ENCODE measurements around the gene RRAD.
"Not testable (repeated sequence)": the region's sequence is repeated elsewhere in the genome, so short reads cannot be mapped to it uniquely, and the experiment has no call there.

Gene RRAD, protein sequence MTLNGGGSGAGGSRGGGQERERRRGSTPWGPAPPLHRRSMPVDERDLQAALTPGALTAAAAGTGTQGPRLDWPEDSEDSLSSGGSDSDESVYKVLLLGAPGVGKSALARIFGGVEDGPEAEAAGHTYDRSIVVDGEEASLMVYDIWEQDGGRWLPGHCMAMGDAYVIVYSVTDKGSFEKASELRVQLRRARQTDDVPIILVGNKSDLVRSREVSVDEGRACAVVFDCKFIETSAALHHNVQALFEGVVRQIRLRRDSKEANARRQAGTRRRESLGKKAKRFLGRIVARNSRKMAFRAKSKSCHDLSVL

DNA sequence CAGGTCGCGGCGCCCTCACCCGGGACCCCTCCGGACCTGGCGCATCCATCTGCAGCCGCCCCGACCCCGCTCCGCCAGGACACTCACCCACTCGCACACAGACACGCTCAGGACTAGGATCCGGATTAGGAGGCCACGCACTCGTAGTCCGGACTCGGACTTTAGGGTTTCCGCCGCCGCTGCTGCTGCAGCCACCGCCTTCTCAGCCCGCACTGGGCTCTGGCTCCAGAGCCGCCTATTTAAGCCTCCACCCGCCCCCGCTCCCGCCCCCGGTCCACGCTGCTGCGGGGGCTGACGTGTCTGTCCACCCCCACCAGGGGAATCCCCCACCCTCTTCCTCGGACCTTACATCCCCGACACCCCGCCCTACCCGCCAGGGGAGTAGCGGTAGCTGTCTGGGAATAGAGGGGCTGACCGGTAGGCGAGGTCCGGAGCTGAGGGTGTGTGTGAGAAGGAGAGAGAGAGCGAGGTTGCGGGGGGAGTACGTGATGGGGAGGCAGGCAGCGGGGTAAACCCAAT lies at the start of gene RRAD:
TSS of gene RRAD (minus strand) at position 214 of the 519 bp plus-strand sequence. CDS start 356 bp downstream, outside the sequence.
- DNase-seq = no peak

DNA sequence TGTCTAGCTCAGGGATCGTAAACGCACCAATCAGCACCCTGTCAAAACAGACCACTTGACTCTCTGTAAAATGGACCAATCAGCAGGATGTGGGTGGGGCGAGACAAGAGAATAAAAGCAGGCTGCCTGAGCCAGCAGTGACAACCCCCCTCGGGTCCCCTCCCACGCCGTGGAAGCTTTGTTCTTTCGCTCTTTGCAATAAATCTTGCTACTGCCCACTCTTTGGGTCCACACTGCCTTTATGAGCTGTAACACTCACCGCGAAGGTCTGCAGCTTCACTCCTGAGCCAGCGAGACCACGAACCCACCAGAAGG lies 49.6 kb upstream of the RRAD start:
- DNase-seq = not testable (repeated sequence)

DNA sequence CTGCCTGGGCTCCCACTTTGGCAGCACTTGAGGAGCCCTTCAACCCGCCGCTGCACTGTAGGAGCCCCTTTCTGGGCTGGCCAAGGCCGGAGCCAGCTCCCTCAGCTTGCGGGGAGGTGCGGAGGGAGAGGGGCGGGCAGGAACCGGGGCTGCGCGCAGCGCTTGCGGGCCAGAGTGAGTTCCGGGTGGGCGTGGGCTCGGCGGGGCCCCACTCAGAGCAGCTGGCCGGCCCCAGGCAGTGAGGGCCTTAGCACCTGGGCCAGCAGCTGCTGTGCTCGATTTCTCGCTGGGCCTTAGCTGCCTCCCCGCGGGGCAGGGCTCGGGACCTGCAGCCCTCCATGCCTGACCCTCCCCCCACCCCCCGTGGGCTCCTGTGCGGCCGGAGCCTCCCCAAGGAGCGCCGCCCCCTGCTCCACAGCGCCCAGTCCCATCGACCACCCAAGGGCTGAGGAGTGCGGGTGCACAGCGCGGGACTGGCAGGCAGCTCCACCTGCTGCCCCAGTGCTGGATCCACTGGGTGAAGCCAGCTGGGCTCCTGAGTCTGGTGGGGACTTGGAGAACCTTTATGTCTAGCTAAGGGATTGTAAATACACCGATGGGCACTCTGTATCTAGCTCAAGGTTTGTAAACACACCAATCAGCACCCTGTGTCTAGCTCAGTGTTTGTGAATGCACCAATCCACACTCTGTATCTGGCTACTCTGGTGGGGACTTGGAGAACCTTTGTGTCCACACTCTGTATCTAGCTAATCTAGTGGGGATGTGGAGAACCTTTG lies 49.0 kb upstream of the RRAD start:
- not testable (repeated sequence) for DNase-seq

DNA sequence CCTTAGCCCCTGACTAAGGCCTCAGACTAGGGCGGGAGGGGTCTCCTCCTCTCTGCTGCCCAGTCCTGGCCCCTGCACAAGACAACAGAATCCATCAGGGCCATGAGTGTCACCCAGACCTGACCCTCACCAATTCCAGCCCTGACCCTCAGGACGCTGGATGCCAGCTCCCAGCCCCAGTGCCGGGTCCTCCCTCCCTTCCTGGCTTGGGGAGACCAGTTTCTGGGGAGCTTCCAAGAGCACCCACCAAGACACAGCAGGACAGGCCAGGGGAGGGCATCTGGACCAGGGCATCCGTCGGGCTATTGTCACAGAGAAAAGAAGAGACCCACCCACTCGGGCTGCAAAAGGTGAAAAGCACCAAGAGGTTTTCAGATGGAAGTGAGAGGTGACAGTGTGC lies 48.4 kb upstream of the RRAD start:
- DNase-seq = no peak

DNA sequence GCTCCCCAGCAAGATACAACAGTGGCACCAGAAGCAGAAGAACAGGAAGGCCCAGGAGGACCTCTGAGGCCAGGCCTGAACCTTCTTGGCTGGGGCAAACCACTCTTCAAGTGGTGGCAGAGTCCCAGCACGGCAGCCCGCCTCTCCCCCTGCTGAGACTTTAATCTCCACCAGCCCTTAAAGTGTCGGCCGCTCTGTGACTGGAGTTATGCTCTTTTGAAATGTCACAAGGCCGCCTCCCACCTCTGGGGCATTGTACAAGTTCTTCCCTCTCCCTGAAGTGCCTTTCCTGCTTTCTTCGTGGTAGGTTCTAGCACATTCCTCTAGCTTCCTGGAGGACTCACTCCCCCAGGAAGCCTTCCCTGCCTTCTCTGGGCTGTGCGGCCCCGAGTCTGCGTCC lies 47.6 kb upstream of the RRAD start:
- DNase-seq = no peak

DNA sequence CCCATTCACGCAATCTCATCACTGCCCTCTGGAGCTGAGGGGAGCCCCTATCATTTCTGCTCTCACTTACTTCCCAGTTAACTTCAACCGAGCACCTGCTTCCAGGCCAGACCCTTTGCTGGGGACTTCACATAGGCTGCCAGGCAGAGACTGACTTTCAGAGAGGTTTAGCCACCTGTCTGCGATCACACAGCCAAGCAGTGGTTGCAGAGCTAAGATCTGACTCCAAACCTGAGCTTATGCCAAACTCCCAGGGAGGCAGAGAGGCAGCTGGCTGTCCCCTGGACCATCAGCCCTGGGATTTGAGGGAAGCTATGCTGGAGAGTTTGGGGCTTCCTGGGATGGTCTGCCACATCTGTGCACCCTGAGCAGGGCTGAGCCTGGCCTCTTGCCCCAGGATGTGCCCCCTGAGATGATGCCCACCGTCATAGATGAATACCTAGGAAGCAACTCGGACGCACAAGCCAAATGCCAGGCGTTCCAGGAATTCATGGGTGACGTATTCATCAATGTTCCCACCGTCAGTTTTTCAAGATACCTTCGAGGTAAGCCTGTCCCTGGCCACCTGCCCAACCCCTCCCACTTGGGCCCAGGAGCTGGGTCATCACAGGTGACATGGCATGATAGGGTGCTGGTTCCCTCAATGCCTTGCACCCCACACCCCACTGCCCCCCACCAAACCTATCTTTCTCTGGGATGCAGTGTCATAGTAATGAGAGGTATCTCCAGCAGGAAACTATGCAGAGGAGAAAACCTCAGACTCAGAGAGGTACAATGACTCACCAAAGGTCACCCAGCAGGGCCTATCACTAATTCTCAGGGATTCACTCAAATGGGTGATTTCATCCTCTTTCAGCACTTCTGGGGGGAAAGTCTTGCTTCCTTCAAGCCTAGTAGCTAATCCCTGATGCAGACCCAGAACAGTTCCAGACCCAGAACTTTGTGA lies 45.7 kb upstream of the RRAD start:
- no peak for DNase-seq

DNA sequence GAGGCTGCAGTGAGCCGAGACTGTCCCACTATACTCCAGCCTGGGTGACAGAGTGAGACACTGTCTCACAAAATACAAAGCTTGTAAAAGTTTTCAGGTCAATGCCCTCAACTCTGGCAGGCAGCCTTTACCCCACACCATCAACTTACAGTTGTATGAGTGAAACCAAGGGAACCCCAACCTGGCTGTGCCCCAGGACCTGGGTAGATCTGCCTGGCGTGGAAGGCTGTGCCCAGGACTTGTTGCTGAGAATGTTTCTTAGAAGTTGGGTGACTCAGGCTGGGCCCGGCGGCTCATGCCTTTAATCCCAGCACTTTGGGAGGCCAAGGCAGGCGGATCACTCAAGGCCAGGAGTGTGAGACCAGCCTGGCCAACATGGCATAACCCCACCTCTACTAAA lies 43.5 kb upstream of the RRAD start:
- DNase-seq = no peak

DNA sequence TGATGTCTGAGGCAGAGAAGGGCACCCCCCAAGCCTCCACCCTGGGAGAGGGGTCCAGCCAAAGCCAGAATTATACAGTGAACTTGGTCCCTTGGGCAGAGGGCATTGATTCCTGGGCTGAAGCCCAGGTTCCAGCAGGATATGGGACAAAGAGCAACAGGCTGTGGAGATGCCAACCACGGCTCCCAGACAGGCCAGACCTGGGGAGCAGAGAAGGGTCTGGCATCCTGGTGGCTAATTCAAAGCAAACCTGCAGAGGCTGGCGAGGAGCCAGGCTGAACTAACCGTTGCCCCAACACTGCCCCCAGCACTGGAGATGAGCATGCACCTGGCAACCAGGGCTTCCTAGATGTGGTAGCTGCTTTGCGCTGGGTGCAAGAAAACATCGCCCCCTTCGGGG lies 38.7 kb upstream of the RRAD start:
- DNase-seq = no peak

DNA sequence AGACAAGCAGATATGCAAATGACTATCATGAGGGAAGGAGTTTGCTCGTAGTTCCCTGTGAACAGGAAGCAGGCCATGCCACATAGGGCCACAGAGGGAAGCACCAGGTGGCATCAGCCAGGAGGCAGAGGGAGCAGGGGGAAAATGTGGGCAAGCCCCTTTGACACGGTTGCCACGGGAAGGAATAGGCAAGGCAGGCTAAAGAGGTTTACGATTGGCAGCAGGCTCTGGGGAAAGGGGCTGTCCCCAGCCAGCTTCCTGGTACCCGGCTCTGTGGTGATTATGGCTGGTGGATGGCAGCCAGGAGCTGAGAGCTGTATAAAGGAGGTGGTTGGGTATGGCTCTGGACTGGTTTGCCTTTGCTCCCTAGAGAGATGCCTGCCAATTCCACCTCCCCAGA lies 36.6 kb upstream of the RRAD start:
- no peak for DNase-seq

DNA sequence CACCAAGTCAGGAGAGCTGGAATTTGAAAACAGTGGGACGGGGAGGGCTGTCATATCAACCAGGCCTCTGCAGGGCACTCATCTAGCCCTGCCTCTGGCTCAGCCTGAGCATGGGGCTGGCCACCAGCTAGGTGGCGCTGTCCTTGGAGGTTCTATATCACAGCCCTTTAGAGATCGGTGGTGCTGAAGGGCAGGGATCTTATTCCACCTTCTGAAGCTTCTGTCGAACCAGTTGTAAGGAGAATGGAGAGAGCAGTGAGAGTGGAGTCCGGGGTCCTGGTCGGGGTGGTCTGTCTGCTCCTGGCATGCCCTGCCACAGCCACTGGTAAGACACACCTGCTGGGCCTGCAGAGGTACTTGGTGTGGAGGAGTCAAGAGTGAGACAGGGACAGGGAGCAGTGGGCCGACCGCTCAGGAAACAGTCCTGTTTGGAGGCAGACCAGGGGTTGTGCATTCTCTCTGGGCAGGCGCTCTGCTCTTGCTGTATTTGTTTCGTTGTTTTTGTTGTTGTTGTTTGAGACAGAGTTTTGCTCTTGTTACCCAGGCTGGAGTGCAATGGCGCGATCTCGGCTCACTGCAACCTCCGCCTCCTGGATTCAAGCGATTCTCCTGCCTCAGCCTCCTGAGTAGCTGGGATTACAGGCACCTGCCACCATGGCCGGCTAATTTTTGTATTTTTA lies 35.9 kb upstream of the RRAD start, which contains the start of gene CES3:
TSS of gene CES3 (plus strand) at position 202 of the 680 bp plus-strand sequence. CDS start at position 244, 42 bp downstream.
- peak; percentile 60 for DNase-seq

DNA sequence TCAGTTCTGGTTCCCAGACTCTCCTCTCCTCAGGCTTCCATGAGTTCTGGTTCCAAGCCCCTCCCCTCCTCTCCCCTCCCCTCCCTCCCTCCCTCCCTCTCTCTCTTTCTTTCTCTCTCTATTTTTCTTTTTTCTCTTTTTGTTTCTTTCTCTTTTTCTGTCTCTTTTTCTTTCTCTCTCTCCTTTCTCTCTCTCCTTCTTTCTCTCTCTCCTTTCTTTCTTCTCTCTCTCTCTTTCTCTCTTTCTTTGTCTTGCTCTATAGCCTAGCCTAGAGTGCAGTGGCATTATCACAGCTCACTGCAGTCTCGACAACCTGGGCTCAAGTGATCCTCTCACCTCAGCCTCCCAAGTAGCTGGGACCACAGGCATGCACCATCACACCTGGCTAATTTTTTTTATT lies 34.9 kb upstream of the RRAD start:
- no peak for DNase-seq

DNA sequence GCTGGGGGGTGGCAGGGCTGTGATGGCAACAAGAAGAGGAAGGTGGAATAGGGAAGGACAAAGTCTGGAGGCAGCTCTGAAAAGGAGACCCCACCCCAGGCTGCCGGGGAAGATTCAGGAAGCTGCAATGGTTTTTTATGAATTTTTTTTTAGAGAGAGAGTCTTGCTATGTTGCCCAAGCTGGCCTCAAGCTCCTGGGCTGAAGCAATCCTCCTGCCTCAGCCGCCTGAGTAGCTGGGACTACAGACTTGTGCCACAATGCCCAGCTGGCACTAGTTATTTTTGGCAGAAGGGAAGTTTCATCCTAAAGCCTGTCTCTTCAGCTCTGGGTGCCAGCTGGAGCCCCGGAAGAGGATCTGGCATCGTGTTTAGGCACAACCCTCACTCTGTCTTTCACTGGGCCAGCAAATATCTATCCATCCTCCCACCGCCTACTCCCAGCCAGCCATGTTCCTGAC lies 34.4 kb upstream of the RRAD start:
- DNase-seq = no peak

DNA sequence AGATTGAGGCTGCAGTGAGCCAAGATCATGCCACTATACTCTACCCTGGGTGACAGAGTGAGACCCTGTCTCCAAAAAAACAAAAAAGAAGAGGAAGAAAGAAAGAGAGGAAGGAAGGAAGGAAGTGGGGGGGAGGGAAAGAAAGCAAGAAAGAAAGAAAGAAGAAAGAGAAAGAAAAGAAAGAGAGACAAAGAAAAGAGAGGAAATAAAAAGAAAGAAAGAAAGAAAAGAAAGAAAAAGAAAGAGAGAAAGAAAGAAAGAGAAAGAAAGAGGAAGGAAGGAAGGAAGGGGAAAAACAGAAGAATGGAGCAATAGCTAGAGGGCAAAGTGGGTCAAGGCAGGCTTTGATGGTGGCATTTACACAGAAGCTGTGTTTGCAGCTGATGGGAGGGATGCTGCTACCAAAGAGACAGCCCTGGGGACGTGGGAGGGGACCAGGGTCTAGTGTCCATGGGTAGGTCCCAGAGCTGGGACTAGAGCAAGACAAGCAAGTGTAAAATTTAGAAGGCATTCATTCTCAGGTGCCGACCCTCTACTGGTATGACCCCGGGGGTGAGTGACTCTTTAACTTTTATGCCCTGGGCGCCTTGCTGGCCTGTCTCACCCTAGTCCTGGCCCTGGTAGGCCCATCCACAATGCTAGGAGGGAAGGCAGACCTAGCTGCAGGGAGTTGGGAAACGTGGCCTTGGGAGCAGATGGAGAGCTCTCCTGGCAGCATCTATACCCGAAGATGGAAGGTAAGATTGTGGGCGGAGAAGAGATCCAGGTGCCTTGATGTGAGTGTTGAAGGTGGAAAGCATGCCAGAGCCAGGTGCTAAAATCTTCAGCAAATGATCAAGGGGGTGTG lies 33.7 kb upstream of the RRAD start:
- no peak for DNase-seq

DNA sequence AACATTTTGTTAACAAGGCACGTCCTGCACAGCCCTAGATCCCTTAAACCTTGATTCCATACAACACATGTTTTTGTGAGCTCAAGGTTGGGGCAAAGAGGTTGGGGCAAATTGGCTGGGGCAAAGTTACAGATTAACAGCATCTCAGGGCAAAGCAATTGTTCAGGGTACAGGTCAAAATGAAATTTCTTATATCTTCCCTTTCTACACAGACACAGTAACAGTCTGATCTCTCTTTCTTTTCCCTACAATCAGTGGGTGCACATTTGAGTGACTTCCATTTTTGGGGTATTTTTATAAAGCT lies 30.8 kb upstream of the RRAD start:
- DNase-seq = not testable (repeated sequence)

DNA sequence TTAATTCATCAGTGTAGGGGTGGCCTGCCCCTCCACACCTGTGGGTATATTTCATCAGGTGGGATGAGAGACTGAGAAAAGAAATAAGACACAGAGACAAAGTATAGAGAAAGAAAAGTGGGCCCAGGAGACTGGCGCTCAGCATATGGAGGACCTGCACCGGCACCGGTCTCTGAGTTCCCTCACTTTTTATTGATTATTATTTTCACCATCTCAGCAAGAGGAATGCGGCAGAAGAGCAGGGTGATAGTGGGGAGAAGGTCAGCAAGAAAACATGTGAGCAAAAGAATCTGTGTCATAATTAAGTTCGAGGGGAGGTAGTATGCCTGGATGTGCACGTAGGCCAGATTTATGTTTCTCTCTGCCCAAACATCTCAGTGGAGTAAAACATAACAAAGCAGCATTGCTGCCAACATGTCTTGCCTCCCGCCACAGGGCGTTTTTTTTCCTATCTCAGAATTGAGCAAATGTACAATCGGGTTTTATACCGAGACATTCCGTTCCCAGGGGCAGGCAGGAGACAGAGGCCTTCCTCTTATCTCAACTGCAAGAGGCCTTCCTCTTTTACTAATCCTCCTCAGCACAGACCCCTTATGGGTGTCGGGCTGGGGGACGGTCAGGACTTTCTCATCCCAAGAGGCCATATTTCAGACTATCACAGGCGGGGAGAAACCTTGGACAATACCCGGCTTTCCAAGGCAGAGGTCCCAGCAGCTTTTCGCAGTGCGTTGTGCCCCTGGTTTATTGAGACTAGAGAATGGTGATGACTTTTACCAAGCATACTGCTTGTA lies 30.2 kb upstream of the RRAD start:
- not testable (repeated sequence) for DNase-seq

DNA sequence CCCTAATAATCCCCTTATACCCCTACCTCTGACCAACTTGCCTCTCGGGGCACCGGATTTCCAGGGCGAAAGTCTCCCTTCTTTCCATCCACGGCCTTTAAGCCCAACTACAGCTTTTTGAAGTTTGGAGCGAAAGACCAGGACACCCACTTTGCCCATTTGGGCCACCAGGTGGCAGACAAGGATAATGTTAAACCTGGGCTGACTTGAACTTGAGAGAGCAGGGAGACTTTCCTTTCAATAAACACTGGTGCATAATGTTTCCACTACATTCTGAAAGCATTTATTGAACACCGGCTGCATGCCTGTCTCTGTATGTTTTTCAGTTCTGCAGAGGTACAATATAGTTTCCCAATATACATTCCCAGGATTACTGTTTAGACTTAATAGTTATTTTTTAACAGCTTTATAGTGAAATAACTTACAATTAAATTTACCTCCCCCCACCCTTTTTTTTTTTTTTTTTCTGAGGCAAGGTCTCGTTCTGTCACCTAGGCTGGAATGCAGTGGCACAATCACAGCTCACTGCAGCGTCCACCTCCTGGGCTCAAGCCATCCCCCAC lies 28.8 kb upstream of the RRAD start:
- peak; percentile 72 for DNase-seq

DNA sequence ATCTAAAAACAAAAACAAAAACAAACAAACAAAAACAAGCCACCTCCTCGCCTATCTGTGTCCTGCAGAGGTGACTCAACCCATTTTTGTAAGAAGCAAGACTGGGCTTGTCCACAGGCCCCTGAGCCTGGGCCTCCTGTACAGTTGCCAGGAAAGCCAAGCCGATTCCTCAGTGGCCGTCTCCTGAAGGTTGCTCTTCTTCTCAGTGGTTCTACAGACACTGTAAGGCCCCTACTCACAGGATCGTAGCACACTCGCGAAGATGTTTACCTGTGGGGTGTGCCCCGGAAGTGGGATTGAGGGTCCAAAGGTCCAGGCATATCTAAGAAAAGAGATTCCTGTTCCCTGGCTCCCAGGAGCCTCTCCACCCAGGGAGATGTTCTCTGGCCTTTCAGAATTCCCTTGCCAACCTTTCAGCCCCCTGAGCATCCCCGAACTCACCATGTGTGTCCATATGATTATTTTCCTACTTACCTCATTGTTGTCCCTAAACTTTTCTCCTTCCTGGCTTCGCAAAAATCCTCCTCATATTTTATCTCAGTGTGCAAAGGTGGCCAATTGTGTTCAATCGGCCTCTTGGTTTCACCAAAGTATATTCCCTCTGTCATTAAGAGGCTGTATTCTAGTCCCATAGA lies 28.2 kb upstream of the RRAD start:
- no peak for DNase-seq

DNA sequence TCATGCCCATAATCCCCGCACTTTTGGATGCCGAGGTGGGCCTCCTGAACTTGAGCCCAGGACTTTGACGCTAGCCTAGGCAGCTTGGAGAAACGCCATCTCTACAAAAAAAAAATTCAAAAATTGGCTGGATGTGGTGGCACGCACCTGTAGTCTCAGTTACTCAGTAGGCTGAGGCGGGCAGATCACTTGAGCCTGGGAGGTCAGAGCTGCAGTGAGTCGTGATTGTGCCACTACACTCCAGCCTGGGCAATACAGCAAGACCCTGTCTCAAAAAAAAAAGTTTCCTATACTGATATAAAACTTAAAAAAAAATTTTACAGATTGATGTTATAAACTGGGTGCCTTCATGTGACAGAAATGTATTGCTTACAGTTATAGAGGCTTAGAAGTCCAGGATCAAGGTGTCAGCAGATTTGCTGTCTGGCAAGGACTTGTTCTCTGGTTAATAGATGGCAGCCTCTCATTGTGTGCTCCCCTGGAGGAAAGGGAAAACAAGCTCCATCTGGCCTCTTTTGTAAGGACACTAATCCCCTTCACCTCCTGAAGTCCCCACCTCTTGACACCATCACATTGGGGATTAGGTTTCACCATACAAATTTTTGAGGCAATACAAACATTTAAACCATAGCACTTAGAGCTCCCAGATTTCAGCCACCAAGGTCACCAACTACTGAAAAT lies 27.2 kb upstream of the RRAD start:
- no peak for DNase-seq

Data from activated CD4-positive, CD25-positive, alpha-beta regulatory T cell treated with anti-CD3 and anti-CD28 coated beads, Interleukin-2, amount 50 U/mL, for 72 hours (primary cell).